K562 (cell line): ENCODE measurements around the gene VRK1. TPM values are rescaled to one million over a fixed set of nuclear protein-coding genes. Genes with fewer than 3 reads are reported as not detected.
A peak's percentile ranks its signal among the peaks of the same experiment; 100 is the strongest.

Source experiments
- ARID1B ChIP-seq: fragments of 450-650 bp; IDR thresholded peaks from 2 replicates; pipeline ENCODE4 v1.6.1; 2016; ENCODE audit warnings: antibody characterized with exemption, mild to moderate bottlenecking, inconsistent platforms
- DPF2 ChIP-seq: fragments of 450-650 bp; IDR thresholded peaks from 2 replicates; pipeline ENCODE4 v1.6.1; 2016
- HDAC1 ChIP-seq, 2 experiments: fragments of 450-650 bp; IDR thresholded peaks; 2 replicates each; pipeline ENCODE4 v1.6.1; 2016 to 2017; ENCODE audit warnings: inconsistent platforms in 1 of 2, mild to moderate bottlenecking in 1 of 2, moderate library complexity in 1 of 2
- NCOA2 ChIP-seq, 2 experiments: fragments of 450-650 bp; IDR thresholded peaks; 2 replicates each; pipeline ENCODE4 v1.6.1; 2018; ENCODE audit warnings: mild to moderate bottlenecking in 2 of 2, moderate library complexity in 1 of 2; ENCODE audit not compliant: partially characterized antibody in 2 of 2
- POLR2AphosphoS5 ChIP-seq: IDR thresholded peaks from 2 replicates; pipeline ENCODE4 v1.6.1; 2011; ENCODE audit warnings: mild to moderate bottlenecking, low read depth, low read length, moderate library complexity; ENCODE audit not compliant: control insufficient read depth, insufficient read depth
- SMAD4 ChIP-seq: fragments of 250-450 bp; sonication (Bioruptor Pico); conservative IDR thresholded peaks from 2 replicates; pipeline ENCODE4 v1.8.0; 2021; ENCODE audit warnings: inconsistent platforms, mild to moderate bottlenecking, moderate library complexity
- SMARCA4 ChIP-seq: fragments of 450-650 bp; IDR thresholded peaks from 2 replicates; pipeline ENCODE4 v1.6.1; 2016
- ZNF408 ChIP-seq: fragments of 250-450 bp; sonication (Bioruptor Pico); IDR thresholded peaks from 2 replicates; pipeline ENCODE4 v1.4.0; 2020; ENCODE audit warnings: low read depth, mild to moderate bottlenecking, moderate library complexity
- ZNF644 ChIP-seq: fragments of 200-800 bp; sonication (Bioruptor generic); IDR thresholded peaks from 2 replicates; pipeline ENCODE4 v1.6.1; 2016; ENCODE audit warnings: low read depth, missing genetic modification characterization, missing compliant biosample characterization
- ZNF699 ChIP-seq: fragments of 250-450 bp; sonication (Bioruptor Pico); IDR thresholded peaks from 2 replicates; pipeline ENCODE4 v1.8.0; 2021; ENCODE audit warnings: mild to moderate bottlenecking, moderate library complexity; ENCODE audit not compliant: insufficient replicate concordance
- ZNF717 ChIP-seq: fragments of 250-450 bp; sonication (Bioruptor Pico); IDR thresholded peaks from 2 replicates; pipeline ENCODE4 v1.5.0; 2021
- ZNF764 ChIP-seq: fragments of 250-450 bp; sonication (Bioruptor Pico); IDR thresholded peaks from 2 replicates; pipeline ENCODE4 v1.4.0; 2020; ENCODE audit warnings: low read depth, mild to moderate bottlenecking, moderate library complexity
- polyA plus RNA-seq, 8 experiments: library from polyadenylated mRNA; depleted of rRNA in 4 of 8; stranded (reverse) in 5 of 8; unstranded in 3 of 8; fragments of >200 nt; fragmentation: Nextera tagmentation in 2 of 8; fragmentation: Illumina TruSeq in 1 of 8; extraction: Ambion mirVana in 2 of 8; extraction: Trizol in 1 of 8; gene quantifications; 2 replicates each; pipeline versions ENCODE4 v1.2.1 to v1.2.3, GENCODE V29; 2011 to 2014; ENCODE audit warnings: inconsistent platforms in 1 of 8, missing spikeins in 1 of 8
- total RNA-seq, 7 experiments: library from RNA; depleted of rRNA in 6 of 7; stranded (reverse); fragments of >200 nt in 6 of 7; fragmentation: Illumina TruSeq in 2 of 7; extraction: Trizol in 2 of 7; gene quantifications; 2 replicates each; pipeline versions ENCODE4 v1.2.1 to v1.2.3, GENCODE V29; 2011 to 2021; ENCODE audit warnings: low replicate concordance in 1 of 7
- TF ChIP-seq, protein P1 (sequence below): sonication (generic); formaldehyde crosslinking; IDR thresholded peaks from 2 replicates; pipeline ENCODE4 v1.8.0; 2022; ENCODE audit warnings: missing genetic modification reagents, mild to moderate bottlenecking, moderate library complexity, borderline replicate concordance
- TF ChIP-seq, protein P2 (sequence below), 2 experiments: fragments of 150-350 bp in 1 of 2; IDR thresholded peaks; 2 replicates each; pipeline ENCODE4 v1.6.1; 2012 to 2016; ENCODE audit warnings: low read depth in 2 of 2, low read length in 2 of 2, mild to moderate bottlenecking in 1 of 2, moderate library complexity in 1 of 2
- TF ChIP-seq, protein P3 (sequence below): sonication (generic); formaldehyde crosslinking; IDR thresholded peaks from 2 replicates; pipeline ENCODE4 v1.8.0; 2023; ENCODE audit warnings: missing genetic modification reagents, mild to moderate bottlenecking, borderline replicate concordance

The VRK1 gene
- total and polyA plus RNA-seq, 9 of the 15 experiments (the other 6 are each of a cell fraction or from before 2014, with no cell fraction given), result 83.6 to 177 (median 116) TPM

DNA sequence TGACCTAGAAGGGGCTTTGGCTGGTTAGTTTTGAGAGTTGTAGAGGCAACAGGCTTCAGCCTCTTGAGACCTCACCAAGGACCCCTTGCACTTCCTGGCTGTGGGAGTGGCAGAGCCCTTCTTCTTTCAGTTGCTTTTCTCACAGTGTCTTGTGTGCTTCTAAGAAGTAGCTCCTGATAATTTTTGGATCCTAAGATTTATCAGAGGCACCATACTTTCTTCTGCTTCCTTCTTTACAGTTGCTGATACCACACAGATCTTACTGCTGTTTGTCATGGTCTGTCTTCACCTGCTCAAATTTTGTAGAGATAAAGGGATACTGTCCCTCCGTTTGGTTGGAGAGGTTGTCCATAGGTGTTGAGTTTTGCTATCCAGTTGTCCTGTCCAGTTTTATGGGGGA, 33.8 kb downstream of the VRK1 start (continued):
- TF ChIP-seq, protein P1, sequence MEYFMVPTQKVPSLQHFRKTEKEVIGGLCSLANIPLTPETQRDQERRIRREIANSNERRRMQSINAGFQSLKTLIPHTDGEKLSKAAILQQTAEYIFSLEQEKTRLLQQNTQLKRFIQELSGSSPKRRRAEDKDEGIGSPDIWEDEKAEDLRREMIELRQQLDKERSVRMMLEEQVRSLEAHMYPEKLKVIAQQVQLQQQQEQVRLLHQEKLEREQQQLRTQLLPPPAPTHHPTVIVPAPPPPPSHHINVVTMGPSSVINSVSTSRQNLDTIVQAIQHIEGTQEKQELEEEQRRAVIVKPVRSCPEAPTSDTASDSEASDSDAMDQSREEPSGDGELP (CRISPR knock-in tag), result 0 out of 2 replicates have a peak, but pooled peaks have one; percentile 15
- no peak for TF ChIP-seq ZNF717 (CRISPR knock-in tag)
- TF ChIP-seq POLR2AphosphoS5, result no peak
- TF ChIP-seq ZNF644 (tag), result no peak
- peak; percentile 76 for TF ChIP-seq DPF2
- peak; percentile 53; the same call in 1 of the 2 replicates for TF ChIP-seq SMAD4
- peak; percentile 87; the same call in 1 of the 2 replicates for TF ChIP-seq SMARCA4
- peak in 1 of 2 experiments; percentile 55; a peak in 1 of 4 replicates for TF ChIP-seq HDAC1 (IDR thresholded peaks at IDR 0.05)
- TF ChIP-seq ARID1B, result peak; percentile 93
- TF ChIP-seq ZNF408 (CRISPR knock-in tag), result no peak
- no peak for TF ChIP-seq ZNF764 (CRISPR knock-in tag)
- TF ChIP-seq ZNF699, result no peak
- TF ChIP-seq, protein P2, sequence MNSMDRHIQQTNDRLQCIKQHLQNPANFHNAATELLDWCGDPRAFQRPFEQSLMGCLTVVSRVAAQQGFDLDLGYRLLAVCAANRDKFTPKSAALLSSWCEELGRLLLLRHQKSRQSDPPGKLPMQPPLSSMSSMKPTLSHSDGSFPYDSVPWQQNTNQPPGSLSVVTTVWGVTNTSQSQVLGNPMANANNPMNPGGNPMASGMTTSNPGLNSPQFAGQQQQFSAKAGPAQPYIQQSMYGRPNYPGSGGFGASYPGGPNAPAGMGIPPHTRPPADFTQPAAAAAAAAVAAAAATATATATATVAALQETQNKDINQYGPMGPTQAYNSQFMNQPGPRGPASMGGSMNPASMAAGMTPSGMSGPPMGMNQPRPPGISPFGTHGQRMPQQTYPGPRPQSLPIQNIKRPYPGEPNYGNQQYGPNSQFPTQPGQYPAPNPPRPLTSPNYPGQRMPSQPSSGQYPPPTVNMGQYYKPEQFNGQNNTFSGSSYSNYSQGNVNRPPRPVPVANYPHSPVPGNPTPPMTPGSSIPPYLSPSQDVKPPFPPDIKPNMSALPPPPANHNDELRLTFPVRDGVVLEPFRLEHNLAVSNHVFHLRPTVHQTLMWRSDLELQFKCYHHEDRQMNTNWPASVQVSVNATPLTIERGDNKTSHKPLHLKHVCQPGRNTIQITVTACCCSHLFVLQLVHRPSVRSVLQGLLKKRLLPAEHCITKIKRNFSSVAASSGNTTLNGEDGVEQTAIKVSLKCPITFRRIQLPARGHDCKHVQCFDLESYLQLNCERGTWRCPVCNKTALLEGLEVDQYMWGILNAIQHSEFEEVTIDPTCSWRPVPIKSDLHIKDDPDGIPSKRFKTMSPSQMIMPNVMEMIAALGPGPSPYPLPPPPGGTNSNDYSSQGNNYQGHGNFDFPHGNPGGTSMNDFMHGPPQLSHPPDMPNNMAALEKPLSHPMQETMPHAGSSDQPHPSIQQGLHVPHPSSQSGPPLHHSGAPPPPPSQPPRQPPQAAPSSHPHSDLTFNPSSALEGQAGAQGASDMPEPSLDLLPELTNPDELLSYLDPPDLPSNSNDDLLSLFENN (IDR thresholded peaks at IDR 0.05; ENCODE audit: low read depth in 2 of 2, low read length in 2 of 2), result peak in 1 of 2 experiments; percentile 27; a peak in 1 of 4 replicates
- TF ChIP-seq NCOA2 (IDR thresholded peaks at IDR 0.05; ENCODE audit: partially characterized antibody in 2 of 2), result no peak
- TF ChIP-seq, protein P3, sequence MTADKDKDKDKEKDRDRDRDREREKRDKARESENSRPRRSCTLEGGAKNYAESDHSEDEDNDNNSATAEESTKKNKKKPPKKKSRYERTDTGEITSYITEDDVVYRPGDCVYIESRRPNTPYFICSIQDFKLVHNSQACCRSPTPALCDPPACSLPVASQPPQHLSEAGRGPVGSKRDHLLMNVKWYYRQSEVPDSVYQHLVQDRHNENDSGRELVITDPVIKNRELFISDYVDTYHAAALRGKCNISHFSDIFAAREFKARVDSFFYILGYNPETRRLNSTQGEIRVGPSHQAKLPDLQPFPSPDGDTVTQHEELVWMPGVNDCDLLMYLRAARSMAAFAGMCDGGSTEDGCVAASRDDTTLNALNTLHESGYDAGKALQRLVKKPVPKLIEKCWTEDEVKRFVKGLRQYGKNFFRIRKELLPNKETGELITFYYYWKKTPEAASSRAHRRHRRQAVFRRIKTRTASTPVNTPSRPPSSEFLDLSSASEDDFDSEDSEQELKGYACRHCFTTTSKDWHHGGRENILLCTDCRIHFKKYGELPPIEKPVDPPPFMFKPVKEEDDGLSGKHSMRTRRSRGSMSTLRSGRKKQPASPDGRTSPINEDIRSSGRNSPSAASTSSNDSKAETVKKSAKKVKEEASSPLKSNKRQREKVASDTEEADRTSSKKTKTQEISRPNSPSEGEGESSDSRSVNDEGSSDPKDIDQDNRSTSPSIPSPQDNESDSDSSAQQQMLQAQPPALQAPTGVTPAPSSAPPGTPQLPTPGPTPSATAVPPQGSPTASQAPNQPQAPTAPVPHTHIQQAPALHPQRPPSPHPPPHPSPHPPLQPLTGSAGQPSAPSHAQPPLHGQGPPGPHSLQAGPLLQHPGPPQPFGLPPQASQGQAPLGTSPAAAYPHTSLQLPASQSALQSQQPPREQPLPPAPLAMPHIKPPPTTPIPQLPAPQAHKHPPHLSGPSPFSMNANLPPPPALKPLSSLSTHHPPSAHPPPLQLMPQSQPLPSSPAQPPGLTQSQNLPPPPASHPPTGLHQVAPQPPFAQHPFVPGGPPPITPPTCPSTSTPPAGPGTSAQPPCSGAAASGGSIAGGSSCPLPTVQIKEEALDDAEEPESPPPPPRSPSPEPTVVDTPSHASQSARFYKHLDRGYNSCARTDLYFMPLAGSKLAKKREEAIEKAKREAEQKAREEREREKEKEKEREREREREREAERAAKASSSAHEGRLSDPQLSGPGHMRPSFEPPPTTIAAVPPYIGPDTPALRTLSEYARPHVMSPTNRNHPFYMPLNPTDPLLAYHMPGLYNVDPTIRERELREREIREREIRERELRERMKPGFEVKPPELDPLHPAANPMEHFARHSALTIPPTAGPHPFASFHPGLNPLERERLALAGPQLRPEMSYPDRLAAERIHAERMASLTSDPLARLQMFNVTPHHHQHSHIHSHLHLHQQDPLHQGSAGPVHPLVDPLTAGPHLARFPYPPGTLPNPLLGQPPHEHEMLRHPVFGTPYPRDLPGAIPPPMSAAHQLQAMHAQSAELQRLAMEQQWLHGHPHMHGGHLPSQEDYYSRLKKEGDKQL (CRISPR knock-in tag), result no peak
